KMS-11 (cell line): ENCODE data around the gene SHC3.

ENCODE experiments used
- H2AFZ ChIP-seq: fragments of 200-600 bp; sonication (generic); 2 replicates; pipeline ENCODE4 v1.6.1; 2016; ENCODE audit warnings: antibody characterized with exemption, mixed run types, low read depth
- H3K27ac ChIP-seq: fragments of 200-600 bp; sonication (generic); 2 replicates; pipeline ENCODE4 v1.6.1; 2016; ENCODE audit warnings: mild to moderate bottlenecking, mixed run types
- H3K27me3 ChIP-seq: fragments of 200-600 bp; sonication (generic); 2 replicates; pipeline ENCODE4 v1.6.1; 2017; ENCODE audit warnings: mild to moderate bottlenecking, low read depth, mixed run types, moderate library complexity; ENCODE audit not compliant: insufficient read depth
- H3K36me3 ChIP-seq: fragments of 200-600 bp; sonication (generic); 2 replicates; pipeline ENCODE4 v1.6.1; 2017; ENCODE audit warnings: mild to moderate bottlenecking, mixed run types; ENCODE audit not compliant: insufficient read depth
- H3K4me1 ChIP-seq: fragments of 200-600 bp; sonication (generic); 2 replicates; pipeline ENCODE4 v1.6.1; 2016; ENCODE audit warnings: mild to moderate bottlenecking, low read depth, mixed run types; ENCODE audit not compliant: poor library complexity, severe bottlenecking
- H3K4me2 ChIP-seq: fragments of 200-600 bp; sonication (generic); 2 replicates; pipeline ENCODE4 v1.7.0; 2016; ENCODE audit warnings: mild to moderate bottlenecking, mixed run types
- H3K4me3 ChIP-seq: fragments of 200-600 bp; sonication (generic); IDR thresholded peaks from 2 replicates; pipeline ENCODE4 v1.6.1; 2017; ENCODE audit warnings: low read depth, low read length, mixed read lengths; ENCODE audit not compliant: insufficient read depth
- H3K79me2 ChIP-seq: fragments of 200-600 bp; sonication (generic); 2 replicates; pipeline ENCODE4 v1.6.1; 2016; ENCODE audit warnings: low read depth, mixed run types; ENCODE audit not compliant: insufficient read depth
- H3K9ac ChIP-seq: fragments of 200-600 bp; sonication (generic); 2 replicates; pipeline ENCODE4 v1.6.1; 2016; ENCODE audit warnings: mild to moderate bottlenecking, mixed run types
- H4K20me1 ChIP-seq: fragments of 200-600 bp; sonication (generic); 2 replicates; pipeline ENCODE4 v1.6.1; 2016; ENCODE audit warnings: mild to moderate bottlenecking, mixed run types; ENCODE audit not compliant: insufficient read depth
- TF ChIP-seq, protein P1 (sequence below): fragments of 200-600 bp; sonication (generic); conservative IDR thresholded peaks from 2 replicates; pipeline ENCODE4 v1.6.1; 2017; ENCODE audit warnings: low read depth, mild to moderate bottlenecking, antibody characterized with exemption, low read length, moderate library complexity, mixed read lengths

Gene SHC3

GRCh38 chr9:88980740-88981203 lies 197.8 kb downstream of the SHC3 start:
- no peaks in the 10 kb centered on the region for H3K4me1 ChIP-seq
- no peak overlapping the region for H3K4me2 ChIP-seq
- no peak overlapping the region for H3K27ac ChIP-seq
- H2AFZ ChIP-seq: no peak overlapping the region
- no peaks in the 10 kb centered on the region for H3K79me2 ChIP-seq
- no peaks in the 10 kb centered on the region for H3K27me3 ChIP-seq
- no peak overlapping the region for H3K4me3 ChIP-seq
- TF ChIP-seq, protein P1, sequence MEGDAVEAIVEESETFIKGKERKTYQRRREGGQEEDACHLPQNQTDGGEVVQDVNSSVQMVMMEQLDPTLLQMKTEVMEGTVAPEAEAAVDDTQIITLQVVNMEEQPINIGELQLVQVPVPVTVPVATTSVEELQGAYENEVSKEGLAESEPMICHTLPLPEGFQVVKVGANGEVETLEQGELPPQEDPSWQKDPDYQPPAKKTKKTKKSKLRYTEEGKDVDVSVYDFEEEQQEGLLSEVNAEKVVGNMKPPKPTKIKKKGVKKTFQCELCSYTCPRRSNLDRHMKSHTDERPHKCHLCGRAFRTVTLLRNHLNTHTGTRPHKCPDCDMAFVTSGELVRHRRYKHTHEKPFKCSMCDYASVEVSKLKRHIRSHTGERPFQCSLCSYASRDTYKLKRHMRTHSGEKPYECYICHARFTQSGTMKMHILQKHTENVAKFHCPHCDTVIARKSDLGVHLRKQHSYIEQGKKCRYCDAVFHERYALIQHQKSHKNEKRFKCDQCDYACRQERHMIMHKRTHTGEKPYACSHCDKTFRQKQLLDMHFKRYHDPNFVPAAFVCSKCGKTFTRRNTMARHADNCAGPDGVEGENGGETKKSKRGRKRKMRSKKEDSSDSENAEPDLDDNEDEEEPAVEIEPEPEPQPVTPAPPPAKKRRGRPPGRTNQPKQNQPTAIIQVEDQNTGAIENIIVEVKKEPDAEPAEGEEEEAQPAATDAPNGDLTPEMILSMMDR: no peak
- no peaks in the 10 kb centered on the region for H4K20me1 ChIP-seq
- H3K9ac ChIP-seq: no peak overlapping the region
- no peaks in the 10 kb centered on the region for H3K36me3 ChIP-seq

GRCh38 chr9:88979791-88980190 lies 198.8 kb downstream of the SHC3 start:
- no peaks in the 10 kb centered on the region for H3K4me1 ChIP-seq
- TF ChIP-seq, protein P1: no peak
- no peaks in the 10 kb centered on the region for H3K27me3 ChIP-seq
- H3K79me2 ChIP-seq: no peaks in the 10 kb centered on the region
- H3K4me3 ChIP-seq: no peak overlapping the region
- H3K27ac ChIP-seq: no peak overlapping the region
- no peaks in the 10 kb centered on the region for H3K36me3 ChIP-seq
- no peak overlapping the region for H2AFZ ChIP-seq
- no peak overlapping the region for H3K9ac ChIP-seq
- H3K4me2 ChIP-seq: no peak overlapping the region
- no peaks in the 10 kb centered on the region for H4K20me1 ChIP-seq

DNA sequence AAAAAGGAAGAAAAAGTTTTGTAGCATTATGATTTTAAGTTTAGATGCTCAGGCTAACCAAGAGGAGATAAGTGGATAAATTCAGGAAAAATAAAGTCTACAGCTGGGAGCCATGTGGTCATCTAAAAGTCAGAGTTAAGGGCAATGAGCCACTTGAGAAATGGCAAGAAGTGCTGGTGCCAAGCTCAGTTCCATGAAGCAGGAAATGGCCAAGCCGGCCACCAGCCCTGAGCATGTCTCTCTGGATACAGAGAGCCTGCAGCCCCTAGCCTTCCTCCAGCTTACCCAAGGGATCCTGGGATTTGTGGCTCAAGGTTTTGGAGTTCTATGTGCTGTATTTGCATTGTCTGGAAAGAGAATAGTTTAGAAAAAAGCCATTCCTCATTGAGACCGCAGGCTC lies 199.6 kb downstream of the SHC3 start:
- Histone ChIP-seq H3K79me2 (no peaks in the 10 kb centered on the region), H3K9ac (no peak overlapping the region), H3K36me3 (no peaks in the 10 kb centered on the region), H3K27ac (no peak overlapping the region), H3K4me3 (no peak overlapping the region), H2AFZ (no peak overlapping the region), H3K4me2 (no peak overlapping the region), H3K4me1 (no peaks in the 10 kb centered on the region), H3K27me3 (no peaks in the 10 kb centered on the region), H4K20me1 (no peaks in the 10 kb centered on the region)
- TF ChIP-seq, protein P1: no peak

DNA sequence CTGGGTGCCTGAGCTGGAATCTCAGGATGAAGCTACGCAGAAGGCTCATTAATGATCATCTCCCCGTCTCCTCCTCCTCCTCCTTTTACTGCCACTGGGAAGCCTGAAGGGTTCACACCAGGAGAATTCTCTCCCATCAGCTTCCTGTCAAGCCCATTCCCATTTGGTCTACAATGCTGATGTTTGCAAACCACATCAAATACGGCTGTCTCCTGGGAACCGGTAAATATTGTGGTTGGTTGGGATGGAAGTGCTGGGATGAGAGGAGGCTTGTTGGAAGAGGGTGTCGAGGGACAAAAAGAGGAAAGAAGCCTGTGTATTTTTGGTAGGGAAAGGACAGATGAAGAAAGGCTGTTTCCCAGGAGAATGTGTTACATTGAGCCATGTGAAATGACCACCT lies 200.6 kb downstream of the SHC3 start:
- no peak overlapping the region for H2AFZ ChIP-seq

More for the DNA sequence above, 200.6 kb downstream of the SHC3 start:
- Histone ChIP-seq H3K27ac (no peak overlapping the region), H3K79me2 (no peaks in the 10 kb centered on the region), H3K4me1 (no peaks in the 10 kb centered on the region), H3K9ac (no peak overlapping the region), H3K4me3 (no peak overlapping the region), H4K20me1 (no peaks in the 10 kb centered on the region), H3K4me2 (no peak overlapping the region), H3K27me3 (no peaks in the 10 kb centered on the region), H3K36me3 (no peaks in the 10 kb centered on the region)
- TF ChIP-seq, protein P1: no peak
